ENCODE measurements around the gene FAM13B.
A peak's percentile ranks its signal among the peaks of the same experiment; 100 is the strongest.
"Not testable (repeated sequence)": the region's sequence is repeated elsewhere in the genome, so short reads cannot be mapped to it uniquely, and the experiment has no call there.

FAM13B gene

DNA sequence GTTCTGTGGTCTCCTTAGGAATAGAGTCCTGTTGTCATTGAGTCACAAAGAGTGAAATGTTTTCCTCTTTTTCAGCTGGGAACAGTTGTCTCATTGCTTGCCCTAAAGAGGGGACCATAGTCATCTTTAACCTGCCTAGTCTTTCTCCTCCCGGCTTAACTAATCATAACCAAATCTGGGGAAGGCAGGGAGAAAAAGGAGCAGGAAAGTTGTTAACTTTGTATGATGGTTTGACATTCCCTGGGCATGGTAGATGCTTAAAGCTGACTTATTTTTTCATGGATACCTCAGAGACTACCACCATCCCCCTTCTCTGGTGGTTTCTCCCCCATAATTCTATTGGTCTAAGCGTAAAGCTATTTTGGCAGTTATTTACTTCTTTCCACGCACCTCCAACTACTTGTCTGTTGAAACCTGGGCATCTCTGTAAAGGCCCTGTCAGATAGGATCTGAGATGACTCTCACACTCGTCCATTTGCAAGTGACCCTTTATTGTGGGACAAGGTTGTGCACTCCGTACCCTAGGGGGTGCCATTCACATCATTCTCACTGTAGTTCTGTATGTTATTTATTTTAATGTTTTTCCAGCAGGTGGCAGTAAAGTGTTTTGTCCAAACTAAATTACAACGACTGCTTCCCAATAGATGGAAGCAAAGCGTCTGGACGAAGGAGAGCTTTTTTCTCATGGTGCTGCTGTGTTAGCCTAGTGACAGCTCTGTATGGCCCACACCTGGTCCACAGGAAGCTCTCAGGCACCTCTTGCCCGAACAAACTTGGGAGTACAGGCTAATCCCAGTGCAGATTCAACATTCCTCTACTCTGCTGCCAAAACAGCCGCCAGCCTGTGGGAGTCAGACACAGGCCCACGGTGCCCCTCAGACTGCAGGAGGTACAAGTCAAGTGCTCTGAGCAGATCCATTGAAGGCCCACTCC lies 3.0 kb upstream of the FAM13B start:
- DNase-seq (ENCODE audit: low read depth in 2 of 2) = peak; percentile 15 to 34

GRCh38 chr5:138033907-138034306 lies 1.0 kb upstream of the FAM13B start:
- DNase-seq (ENCODE audit: low read depth in 2 of 2) = no peak

DNA sequence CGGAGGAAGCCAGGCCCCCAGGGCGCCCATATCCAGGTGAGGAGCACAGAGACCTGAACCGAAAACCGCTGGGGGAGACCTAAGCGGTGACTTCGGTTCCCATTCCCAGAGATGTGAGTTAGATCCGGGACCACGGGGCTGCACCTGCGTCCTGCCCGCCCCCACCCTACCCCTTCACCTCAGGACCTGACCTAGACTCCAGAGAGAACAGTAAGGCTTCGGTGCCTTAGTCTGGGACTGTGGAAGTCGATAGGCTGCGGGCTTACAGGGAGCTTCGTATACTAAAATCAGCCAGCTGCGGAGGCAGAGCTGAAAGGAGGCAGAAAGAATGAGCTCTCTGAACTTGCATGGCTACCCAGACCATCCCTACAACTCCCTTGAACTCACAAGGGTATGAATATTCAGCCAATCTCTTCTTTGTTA lies 518 bp upstream of the FAM13B start:
- DNase-seq (ENCODE audit: low read depth in 2 of 2) = no peak

DNA sequence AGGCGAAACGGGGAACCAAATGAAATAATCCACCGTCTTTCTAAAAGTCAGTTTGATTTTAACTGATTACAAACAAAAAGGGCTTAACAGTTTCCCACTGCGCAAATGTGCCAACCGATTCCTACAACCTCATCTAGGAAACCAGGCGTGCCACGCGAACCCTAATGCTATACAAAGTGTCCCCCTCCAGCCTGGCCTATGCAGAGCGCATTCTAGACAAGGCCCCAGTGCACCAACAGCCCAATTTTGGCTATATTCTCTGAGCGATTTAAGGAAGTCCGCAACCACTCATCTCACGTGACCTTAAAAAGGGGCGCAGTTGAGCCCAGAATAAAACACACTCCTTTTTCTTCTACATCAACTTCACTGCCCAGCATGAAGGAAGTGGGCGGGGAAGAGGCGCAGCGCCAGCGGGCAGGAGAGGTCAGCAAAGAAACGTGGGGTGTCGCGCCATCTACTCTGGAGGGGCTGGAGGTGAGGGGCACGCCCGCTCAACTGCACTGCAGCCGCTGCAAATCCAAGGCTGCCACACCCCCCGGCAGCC lies 779 bp downstream of the FAM13B start:
- no peak for DNase-seq (ENCODE audit: low read depth in 2 of 2)

GRCh38 chr5:138029944-138030343 lies 2.9 kb downstream of the FAM13B start:
- DNase-seq (ENCODE audit: low read depth in 2 of 2) = no peak

DNA sequence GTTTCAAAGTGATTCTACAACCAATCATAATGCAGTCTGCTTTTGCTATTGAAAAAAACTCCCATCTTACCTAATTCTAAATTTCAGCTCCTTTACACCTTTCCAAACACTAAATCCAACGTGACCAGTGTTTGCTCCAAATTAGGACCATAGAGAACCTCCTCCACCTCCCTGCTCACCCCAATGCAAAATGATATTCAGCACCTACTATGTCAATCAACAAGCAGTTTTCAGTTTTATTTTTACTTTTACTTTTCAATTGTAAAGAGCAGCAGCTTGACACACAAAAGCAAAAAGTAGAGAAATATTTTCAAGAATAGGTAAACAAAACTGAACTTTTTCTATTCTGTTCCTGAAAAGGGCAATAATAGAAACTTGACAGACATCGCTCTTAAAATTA lies 3.4 kb downstream of the FAM13B start:
- DNase-seq (ENCODE audit: low read depth in 2 of 2) = no peak

DNA sequence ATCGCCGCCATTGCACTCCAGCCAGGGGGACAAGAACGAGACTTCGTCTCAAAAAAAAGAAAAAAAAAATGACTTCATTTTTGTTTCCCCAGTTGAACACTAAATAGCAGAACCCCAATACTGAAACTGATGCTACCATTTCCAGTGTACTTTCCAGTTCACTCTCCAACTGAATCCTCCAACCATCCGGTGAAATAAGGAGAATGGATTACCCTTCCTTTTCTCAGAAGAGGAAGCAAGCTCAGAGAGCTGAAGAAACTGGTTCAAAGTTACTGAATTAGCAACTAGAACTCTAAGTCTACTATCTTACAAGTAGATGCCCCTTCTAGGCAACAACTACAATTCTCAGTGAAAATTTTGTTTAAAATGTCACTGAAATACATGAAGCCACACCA lies 3.9 kb downstream of the FAM13B start:
- DNase-seq (ENCODE audit: low read depth in 2 of 2) = no peak

DNA sequence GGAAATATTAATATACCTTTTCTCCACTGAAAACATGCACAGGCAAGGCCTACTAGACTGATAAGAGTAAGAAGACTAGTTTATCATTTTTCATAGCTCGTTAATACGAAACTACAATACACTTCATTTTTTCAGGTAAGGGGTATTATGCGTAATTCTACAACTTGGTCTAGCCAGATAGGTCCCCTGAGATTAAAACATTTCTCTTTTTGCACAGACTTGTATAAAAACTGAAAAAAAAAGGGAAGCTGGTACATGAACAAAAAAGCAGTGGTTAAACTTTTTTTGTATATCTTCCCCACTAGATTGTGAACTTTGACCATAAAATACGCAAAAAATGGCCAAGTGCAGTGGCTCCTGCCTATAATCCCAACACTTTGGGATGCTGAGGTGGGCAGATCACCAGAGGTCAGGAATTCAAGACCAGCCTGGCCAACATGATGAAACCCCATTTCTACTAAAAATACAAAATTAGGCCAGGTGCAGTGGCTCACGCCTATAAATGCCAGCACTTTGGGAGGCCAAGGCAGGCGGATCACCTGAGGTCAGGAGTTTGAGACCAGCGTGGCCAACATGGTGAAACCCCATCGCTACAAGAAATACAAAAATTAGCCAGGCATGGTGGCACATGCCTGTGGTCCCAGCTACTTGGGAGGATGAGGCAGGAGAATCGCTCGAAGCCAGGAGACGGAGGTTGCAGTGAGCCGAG lies 4.5 kb downstream of the FAM13B start:
- not testable (repeated sequence) for DNase-seq (ENCODE audit: low read depth in 2 of 2)

GRCh38 chr5:138026793-138027192 lies 6.1 kb downstream of the FAM13B start:
- not testable (repeated sequence) for DNase-seq (ENCODE audit: low read depth in 2 of 2)

- DNase-seq (ENCODE audit: low read depth in 2 of 2) = no peak
Measured at GRCh38 chr5:138025285-138025684, 7.6 kb downstream of the FAM13B start.

- DNase-seq (ENCODE audit: low read depth in 2 of 2) = no peak
Measured at GRCh38 chr5:138024117-138024516, 8.8 kb downstream of the FAM13B start.

GRCh38 chr5:138022912-138023311 lies 10.0 kb downstream of the FAM13B start:
- no peak for DNase-seq (ENCODE audit: low read depth in 2 of 2)

- no peak for DNase-seq (ENCODE audit: low read depth in 2 of 2)
Measured at GRCh38 chr5:138021771-138022170, 11.1 kb downstream of the FAM13B start.

DNA sequence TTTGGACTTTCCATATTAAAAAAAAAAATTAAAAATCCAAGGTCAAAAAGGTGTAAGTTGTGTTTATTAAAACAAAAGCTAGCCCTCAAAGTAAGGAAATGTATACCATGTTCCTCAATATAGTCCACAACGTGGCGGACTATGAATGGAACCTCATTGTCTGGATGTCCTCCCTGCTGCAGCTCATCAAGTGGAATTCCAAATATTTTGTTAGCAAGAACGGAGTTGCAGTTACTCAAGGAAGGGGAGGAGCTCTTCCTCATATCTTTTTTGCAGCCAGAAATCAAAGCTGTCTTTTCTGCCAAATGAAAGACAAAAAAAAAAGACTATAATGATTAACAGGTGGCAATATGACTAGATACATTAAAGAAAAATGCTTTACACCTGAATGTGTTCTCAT lies 14.0 kb downstream of the FAM13B start:
- DNase-seq (ENCODE audit: low read depth in 2 of 2) = no peak

DNA sequence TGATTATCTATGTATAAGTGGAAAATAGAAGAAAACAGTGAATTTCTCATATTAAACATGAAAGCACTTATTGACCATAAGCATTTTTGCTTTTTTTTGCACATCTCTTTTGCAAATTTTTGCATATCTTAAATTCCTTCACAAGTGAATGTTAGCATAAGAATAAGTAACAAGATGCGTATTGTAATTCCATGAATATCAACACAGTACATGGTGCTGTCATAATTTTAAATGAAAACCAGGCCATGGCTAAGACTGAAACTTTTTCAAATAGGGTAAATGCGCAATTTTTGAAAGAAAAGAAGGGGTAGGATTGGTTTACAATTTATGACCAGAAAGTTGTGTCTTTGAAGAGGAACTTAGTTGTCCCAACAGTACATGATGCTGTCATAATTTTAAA lies 17.0 kb downstream of the FAM13B start:
- DNase-seq (ENCODE audit: low read depth in 2 of 2) = no peak

DNA sequence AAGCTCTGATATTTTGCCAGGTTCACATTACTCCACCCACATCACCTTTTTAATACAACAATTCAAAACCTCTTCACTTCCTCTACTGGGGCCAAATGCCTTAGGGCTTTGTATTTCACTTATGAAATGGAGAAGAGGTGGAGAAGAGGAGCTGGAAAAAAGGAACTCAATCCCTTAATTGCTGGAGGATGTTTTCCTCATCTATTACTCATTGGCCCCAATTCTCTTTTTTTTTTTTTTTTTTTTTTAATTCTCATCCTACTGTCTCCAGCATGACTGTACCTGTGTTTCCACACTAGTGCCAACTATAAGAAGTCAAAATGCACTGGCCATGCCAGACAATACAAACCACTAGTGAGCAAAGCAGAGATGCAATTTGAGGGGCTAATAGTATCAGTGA lies 20.9 kb downstream of the FAM13B start:
- DNase-seq (ENCODE audit: low read depth in 2 of 2) = no peak

DNA sequence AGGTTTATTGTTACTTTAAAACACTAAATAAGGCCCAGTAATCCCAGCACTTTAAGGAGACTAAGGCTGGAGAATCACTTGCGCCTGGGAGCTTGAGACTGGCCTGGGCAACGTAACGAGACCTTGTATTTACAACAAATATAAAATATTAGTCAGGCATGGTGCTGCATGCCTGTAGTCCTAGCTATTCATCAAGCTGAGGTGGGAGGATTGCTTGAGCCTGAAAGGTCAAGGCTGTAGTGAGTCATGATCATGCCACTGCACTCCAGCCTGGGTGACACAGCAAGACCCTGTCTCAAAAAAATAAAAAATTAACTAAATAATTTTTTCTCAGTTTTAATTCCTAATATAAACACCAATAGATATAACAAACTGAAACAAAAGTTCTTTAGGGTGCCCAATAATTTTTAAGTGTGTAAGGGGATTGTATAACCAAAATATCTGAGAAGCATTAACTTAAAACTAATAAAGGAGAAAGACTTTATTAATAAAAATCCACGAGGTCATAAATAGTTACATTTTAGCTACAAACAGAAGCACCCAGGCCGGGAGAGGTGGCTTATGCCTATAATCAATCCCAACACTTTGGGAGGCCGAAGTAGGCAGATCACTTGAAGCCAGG lies 32.7 kb downstream of the FAM13B start:
- no peak for DNase-seq (ENCODE audit: low read depth in 2 of 2)

DNA sequence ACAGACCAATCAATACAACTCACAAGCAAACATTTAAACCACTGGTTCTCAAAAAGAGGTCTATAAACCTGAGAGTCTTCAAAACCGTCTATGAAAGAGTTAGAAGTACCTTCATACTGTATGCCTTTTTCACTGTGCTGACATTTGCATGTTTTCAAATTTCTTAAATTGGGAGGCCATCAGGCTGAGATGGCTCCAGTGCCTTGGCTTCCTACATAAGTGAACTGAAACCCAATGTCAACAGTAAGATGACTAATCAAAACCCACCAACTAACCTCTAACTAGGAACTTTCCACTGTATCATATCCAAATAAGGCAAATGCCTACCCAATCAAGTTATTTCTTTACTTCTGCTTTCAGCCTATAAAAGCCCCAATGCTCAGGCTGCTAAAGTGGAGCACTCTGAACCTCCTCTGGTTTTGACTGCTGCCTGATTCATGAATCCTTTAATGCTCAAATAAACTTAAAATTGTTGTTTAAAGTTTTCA lies 35.1 kb downstream of the FAM13B start:
- no peak for DNase-seq (ENCODE audit: low read depth in 2 of 2)

GRCh38 chr5:137995749-137996128 lies 37.1 kb downstream of the FAM13B start:
- DNase-seq (ENCODE audit: low read depth in 2 of 2) = no peak

- DNase-seq (ENCODE audit: low read depth in 2 of 2) = no peak
Measured at GRCh38 chr5:137995077-137995748, 37.7 kb downstream of the FAM13B start.

- no peak for DNase-seq (ENCODE audit: low read depth in 2 of 2)
Measured at GRCh38 chr5:137994556-137994955, 38.3 kb downstream of the FAM13B start.

- DNase-seq (ENCODE audit: low read depth in 2 of 2) = no peak
Measured at GRCh38 chr5:137989419-137989818, 43.5 kb downstream of the FAM13B start.
